ENCODE data around the gene GALNTL6. TPM values are rescaled to one million over a fixed set of nuclear protein-coding genes. Genes with fewer than 3 reads are reported as not detected.

The GALNTL6 gene
- total RNA-seq, 2 experiments from 2014 or later, result not detected

DNA sequence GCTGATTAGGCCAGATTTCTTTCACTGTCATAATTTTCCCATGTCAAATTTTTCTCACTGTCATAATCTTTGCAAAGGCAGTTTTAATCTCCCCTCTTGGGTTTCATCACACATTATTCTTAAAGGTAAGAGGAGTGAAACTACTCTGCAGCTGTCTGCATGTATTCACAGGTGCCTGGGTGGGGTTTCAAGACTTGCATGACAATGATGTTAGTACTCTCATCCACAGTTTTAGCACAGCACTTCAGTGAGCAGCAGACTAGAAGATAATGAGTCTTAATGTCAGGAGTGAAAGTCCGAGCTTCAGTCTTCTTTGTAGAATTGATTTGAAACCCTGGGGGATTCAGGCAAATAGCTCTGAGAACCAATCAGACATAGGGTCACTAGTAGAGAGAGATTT, 1172.9 kb downstream of the GALNTL6 start:
- Mint-ChIP-seq H3K4me3 (no peak overlapping the region), H3K4me1 (ENCODE audit: low read depth) (no peaks in the 10 kb centered on the region), H3K27ac (no peak overlapping the region), H3K27me3 (ENCODE audit: low read depth) (no peaks in the 10 kb centered on the region), H3K36me3 (ENCODE audit: low read depth) (no peaks in the 10 kb centered on the region), H3K9me3 (peaks cover 9% of the 10 kb centered on the region)
- intact Hi-C loops (cut with micrococcal nuclease), result no loop called here
- CTCF ChIA-PET, result interaction anchor here (1.2 kb wide), 1 partner anchor 28 kb away, joined by 3 read pairs; no protein-coding TSS in a partner anchor
- DNase-seq, result no peak

DNA sequence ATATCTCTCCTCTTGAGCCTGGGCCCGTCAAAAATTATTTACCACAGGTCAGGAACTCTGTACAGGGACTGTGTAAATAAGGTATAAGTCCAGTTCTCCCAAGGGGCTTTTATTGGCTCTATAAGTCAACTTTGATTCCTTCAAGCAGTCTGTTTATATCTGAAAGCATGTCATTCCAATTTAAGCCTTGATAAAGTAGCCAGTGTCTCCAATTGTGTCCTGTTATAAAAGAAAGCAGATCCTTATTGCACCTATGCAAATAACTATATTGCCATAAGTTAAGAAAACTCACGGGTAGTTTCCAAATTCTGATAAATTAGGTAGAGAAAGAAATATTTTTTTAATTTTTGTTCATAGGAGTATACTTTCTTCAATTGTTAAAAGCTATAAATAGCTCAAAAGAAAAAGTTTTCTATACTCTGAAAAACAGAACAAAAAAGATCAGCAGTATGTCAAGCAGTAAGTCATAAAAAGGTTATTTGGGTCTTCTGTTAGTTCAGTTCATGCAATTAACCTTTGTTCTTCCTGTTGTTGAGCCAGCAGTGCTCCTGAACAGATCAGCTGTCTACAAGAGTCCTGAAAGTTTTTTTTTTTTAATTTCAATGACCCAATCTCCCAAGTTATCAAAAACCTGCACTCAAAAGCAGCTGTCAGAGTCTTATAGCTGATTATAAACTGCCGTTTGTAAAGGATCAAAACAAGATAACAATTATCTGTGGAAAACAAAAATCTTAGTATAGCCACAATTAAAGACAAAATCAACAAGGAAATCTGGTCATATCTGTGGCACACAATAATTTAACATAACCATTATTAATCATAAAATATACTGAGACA, 1177.0 kb downstream of the GALNTL6 start:
- H3K4me1 Mint-ChIP-seq (ENCODE audit: low read depth), result no peaks in the 10 kb centered on the region
- H3K36me3 Mint-ChIP-seq (ENCODE audit: low read depth), result no peaks in the 10 kb centered on the region
- H3K9me3 Mint-ChIP-seq, result peaks cover 9% of the 10 kb centered on the region
- H3K27me3 Mint-ChIP-seq (ENCODE audit: low read depth), result peaks cover 6% of the 10 kb centered on the region
- CTCF ChIA-PET, result no interaction called here
- DNase-seq, result no peak
- intact Hi-C loops (cut with micrococcal nuclease), result no loop called here
- no peak overlapping the region for H3K27ac Mint-ChIP-seq
- no peak overlapping the region for H3K4me3 Mint-ChIP-seq

DNA sequence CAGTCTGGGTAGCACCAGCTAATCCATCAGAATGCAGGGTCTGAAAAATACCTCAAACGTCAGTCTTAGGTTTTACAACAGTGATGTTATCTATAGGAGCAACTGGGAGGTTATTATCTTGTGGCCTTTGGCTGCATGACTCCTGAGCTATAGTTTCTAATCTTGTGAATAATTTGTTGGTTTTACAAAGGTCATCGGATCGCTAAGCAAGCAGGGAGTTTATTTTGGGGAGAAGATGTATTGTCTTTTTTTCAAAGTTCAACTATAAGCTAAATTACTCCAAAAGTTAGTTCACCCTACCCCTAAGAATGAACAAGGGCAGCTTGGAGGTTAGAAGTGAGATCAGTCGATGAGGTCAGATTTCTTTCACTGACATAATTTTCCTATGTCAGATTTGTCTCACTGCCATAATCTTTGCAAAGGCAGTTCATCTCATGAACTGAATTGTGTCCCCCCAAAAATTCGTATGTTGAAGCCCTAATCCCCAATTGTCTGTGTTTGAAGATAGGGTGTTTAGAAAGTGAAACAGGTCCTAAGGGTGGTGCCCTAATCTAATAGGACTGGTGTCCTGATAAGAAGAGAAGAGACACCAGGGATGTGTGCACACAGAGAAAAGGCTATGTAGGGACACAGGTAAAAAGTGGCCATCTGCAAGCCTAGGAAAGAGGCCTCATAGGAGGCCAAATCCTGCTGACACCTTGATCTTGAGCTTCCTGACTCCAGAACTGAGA, 1179.6 kb downstream of the GALNTL6 start:
- CTCF ChIA-PET, result interaction anchor here (0.7 to 1.2 kb wide), 3 partner anchors 20 to 309 kb away, joined by 3 to 8 read pairs (median 5); no protein-coding TSS in a partner anchor
- Mint-ChIP-seq H3K27ac (no peak overlapping the region), H3K4me3 (no peak overlapping the region), H3K4me1 (ENCODE audit: low read depth) (no peaks in the 10 kb centered on the region), H3K9me3 (peaks cover 9% of the 10 kb centered on the region), H3K36me3 (ENCODE audit: low read depth) (no peaks in the 10 kb centered on the region), H3K27me3 (ENCODE audit: low read depth) (peaks cover 9% of the 10 kb centered on the region)
- intact Hi-C loops (cut with micrococcal nuclease), result no loop called here
- DNase-seq, result no peak

DNA sequence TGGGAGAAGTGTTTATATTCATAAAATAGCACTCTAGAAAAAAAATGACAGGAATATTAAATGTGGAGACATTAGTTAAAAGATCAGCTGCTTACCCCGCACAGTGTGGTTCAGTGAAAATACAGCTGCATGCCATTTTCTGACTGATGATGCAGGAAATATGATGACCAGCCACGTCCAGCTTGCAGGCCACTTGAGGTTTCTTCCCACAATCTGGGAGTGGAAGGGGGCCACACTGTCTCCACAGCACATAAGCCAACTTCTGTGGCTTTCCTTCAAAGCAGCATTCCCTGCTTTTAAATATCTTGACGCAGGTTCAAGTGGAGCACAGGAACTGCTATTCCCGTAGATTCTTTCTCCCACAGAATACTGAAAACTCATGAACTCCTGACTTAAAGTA, 1182.0 kb downstream of the GALNTL6 start:
- CTCF ChIA-PET, result interaction anchor here (0.8 to 1.1 kb wide), 3 partner anchors 19 to 306 kb away, joined by 3 read pairs; no protein-coding TSS in a partner anchor
- Mint-ChIP-seq H3K27me3 (ENCODE audit: low read depth) (peaks cover 9% of the 10 kb centered on the region), H3K4me1 (ENCODE audit: low read depth) (no peaks in the 10 kb centered on the region), H3K27ac (no peak overlapping the region), H3K9me3 (no peaks in the 10 kb centered on the region), H3K36me3 (ENCODE audit: low read depth) (no peaks in the 10 kb centered on the region), H3K4me3 (no peak overlapping the region)
- DNase-seq, result no peak
- intact Hi-C loops (cut with micrococcal nuclease), result no loop called here

DNA sequence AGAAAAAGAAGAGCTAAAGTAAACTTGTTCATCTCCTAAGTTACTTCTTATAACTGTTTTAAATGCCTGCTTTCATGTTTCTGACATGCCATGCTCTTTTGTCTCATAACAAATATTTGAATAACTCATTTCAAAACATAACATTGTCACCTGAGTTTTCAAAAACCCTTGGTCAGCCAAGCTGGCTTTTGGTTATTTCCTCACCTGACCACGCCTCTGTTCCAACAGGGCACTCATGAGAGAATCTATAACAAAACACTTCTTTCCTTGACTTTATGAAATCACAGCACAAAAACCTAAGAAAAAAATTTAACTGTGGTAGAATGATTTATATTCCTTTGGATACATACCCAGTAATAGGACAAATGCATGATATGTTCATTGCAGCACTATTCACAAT, 1182.5 kb downstream of the GALNTL6 start:
- peaks cover 9% of the 10 kb centered on the region for H3K27me3 Mint-ChIP-seq (ENCODE audit: low read depth)
- H3K4me1 Mint-ChIP-seq (ENCODE audit: low read depth), result no peaks in the 10 kb centered on the region
- CTCF ChIA-PET, result interaction anchor here (1.0 to 1.1 kb wide), 2 partner anchors 18 to 306 kb away, joined by 3 read pairs; no protein-coding TSS in a partner anchor
- H3K27ac Mint-ChIP-seq, result no peak overlapping the region
- H3K4me3 Mint-ChIP-seq, result no peak overlapping the region
- no peaks in the 10 kb centered on the region for H3K36me3 Mint-ChIP-seq (ENCODE audit: low read depth)
- intact Hi-C loops (cut with micrococcal nuclease), result no loop called here
- no peaks in the 10 kb centered on the region for H3K9me3 Mint-ChIP-seq
- DNase-seq, result no peak

DNA sequence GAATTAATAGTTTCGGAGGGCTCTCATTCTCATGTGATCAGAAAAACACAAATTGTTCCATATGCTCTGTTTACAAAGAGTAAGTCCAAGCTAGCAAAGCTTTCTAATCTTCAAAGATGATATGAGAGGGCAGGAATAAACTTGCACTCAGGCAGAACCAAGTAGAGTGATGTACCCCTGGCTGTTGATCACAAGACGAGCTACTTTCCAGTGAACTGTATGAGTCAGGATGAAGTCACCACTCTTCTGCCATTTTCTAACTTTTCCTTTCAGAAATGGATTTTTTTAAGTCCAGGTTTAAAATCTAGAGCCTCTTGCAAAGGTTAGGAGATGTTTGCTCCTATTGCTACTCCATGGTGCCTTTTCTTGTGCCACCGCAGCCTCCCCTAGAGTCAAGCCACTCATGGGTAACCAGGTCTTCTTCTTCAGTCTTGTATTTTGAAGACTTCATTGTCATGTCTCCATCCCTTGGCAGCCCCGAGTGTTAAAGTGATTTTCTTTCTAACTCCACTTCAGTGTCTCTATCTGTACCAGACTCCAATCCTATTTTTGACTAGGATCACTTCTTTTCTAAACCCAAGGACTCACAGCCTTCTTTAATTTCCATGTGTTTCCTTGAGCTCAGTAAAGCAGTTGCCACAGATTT, 1183.5 kb downstream of the GALNTL6 start:
- intact Hi-C loops (cut with micrococcal nuclease), result no loop called here
- DNase-seq, result no peak
- CTCF ChIA-PET, result interaction anchor here (1.0 to 1.2 kb wide), 2 partner anchors 17 to 295 kb away, joined by 4 read pairs; no protein-coding TSS in a partner anchor
- Mint-ChIP-seq H3K27ac (no peak overlapping the region), H3K27me3 (ENCODE audit: low read depth) (peaks cover 9% of the 10 kb centered on the region), H3K4me1 (ENCODE audit: low read depth) (no peaks in the 10 kb centered on the region), H3K4me3 (no peak overlapping the region), H3K9me3 (no peaks in the 10 kb centered on the region), H3K36me3 (ENCODE audit: low read depth) (no peaks in the 10 kb centered on the region)

DNA sequence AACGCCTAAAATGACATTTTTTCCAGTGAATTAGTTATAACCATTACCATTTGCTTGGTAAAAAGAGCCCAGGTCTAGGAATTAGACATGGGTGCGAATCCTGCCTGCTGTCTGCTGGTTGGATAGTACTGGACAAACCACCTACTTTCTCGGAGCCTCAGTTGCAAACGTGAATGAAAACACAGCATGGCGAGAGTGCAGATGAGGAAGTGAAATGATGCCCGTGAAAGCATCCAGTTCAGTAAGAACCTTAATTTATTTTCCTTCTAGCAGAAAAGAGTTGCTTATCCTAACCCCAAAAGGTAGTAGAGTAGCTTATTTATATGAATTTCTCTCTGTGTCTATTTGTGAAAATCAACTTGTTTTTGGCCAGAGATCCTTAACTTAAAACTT, 1184.0 kb downstream of the GALNTL6 start:
- no peak for DNase-seq
- no peaks in the 10 kb centered on the region for H3K4me1 Mint-ChIP-seq (ENCODE audit: low read depth)
- peaks cover 6% of the 10 kb centered on the region for H3K27me3 Mint-ChIP-seq (ENCODE audit: low read depth)
- H3K9me3 Mint-ChIP-seq, result no peaks in the 10 kb centered on the region
- CTCF ChIA-PET, result interaction anchor here (1.0 to 1.2 kb wide), 2 partner anchors 16 to 295 kb away, joined by 4 read pairs; no protein-coding TSS in a partner anchor
- no peak overlapping the region for H3K27ac Mint-ChIP-seq
- no peaks in the 10 kb centered on the region for H3K36me3 Mint-ChIP-seq (ENCODE audit: low read depth)
- intact Hi-C loops (cut with micrococcal nuclease), result no loop called here
- H3K4me3 Mint-ChIP-seq, result no peak overlapping the region

DNA sequence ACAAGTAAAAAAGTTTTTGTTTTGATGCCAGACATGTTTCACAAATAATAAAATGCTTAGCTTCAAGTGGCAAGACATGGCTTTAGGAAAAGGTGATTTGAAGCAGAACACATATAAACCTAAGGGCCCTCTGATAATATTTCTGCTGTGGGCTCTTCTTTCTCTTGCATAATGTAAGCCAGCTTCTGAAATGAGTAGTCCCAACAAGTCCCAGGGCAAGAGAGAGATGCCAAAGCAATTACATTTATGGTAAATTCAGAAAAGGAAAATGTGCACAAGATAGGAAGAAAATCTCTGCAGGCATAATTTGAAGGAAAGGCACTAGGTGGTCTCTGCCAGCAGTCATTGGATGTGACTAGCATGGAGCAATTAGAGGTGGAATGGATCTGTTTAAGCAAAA, 1184.7 kb downstream of the GALNTL6 start:
- intact Hi-C loops (cut with micrococcal nuclease), result no loop called here
- Mint-ChIP-seq H3K36me3 (ENCODE audit: low read depth) (no peaks in the 10 kb centered on the region), H3K27me3 (ENCODE audit: low read depth) (peaks cover 6% of the 10 kb centered on the region), H3K27ac (no peak overlapping the region), H3K4me3 (no peak overlapping the region), H3K4me1 (ENCODE audit: low read depth) (no peaks in the 10 kb centered on the region), H3K9me3 (no peaks in the 10 kb centered on the region)
- CTCF ChIA-PET, result interaction anchor here (1.2 kb wide), 1 partner anchor 294 kb away, joined by 4 read pairs; no protein-coding TSS in a partner anchor
- no peak for DNase-seq

DNA sequence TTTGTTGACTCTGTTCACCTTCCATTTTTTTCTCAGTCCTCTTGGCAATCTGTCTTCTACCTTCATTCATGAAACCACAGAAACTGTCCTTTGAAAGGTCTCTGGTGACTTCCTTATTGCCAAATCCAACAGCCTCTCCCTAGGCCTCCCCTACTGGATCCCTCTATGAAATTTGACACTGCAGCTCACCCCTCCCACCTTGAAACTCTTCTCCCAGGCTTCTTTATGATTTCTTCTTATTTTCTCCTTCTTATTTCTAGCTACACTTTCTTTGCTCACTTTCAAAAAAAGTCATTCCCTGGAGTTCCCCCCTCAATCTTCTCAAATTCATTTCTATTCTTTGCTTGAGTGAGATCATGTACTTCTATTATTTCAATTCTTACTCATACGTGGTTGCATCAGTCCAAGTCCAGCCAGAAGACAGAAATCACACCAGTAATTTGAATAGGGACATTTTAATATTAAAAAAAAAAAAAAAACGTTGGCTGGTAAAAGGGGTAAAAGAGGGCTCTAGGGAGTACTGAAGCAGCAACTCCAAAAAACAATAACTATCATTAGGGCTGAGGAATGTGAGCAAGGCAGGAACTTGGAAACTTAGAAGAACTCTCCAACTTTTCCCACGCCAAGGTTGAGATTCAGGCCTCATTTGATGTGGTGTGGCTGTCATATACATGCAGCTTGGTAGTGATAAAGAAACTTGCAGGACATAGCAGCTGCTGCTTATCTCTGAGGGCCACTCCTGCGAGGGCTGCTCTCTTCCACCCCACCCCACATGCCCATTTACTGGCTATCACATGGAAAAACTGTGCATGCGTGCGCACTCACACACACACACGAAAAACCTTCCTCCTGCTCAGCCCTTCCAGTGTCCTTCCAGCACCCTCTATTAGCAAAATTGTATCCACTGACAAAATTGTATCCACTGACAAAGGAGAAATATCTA, 1185.6 kb downstream of the GALNTL6 start:
- CTCF ChIA-PET, result no interaction called here

DNA sequence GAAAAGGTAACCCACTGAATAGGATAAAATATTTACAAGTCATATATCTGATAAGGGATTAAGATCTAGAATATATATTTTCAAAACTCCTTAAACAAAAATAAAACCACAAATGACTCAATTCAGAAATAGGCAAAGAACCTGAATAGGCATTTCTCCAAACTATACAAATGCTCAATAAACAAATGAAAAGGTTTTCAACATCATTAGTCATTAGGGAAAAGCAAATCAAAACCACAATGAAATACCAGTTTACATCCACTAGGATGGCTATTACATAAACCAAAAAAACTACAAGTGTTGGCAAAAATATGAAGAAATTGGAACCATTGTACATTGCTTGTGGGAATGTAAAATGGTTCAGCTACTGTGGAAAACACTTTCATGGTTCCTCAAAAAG, 1188.4 kb downstream of the GALNTL6 start:
- Mint-ChIP-seq H3K9me3 (no peaks in the 10 kb centered on the region), H3K27ac (no peak overlapping the region), H3K4me3 (no peak overlapping the region), H3K36me3 (ENCODE audit: low read depth) (no peaks in the 10 kb centered on the region), H3K27me3 (ENCODE audit: low read depth) (no peaks in the 10 kb centered on the region), H3K4me1 (ENCODE audit: low read depth) (no peaks in the 10 kb centered on the region)
- intact Hi-C loops (cut with micrococcal nuclease), result no loop called here
- DNase-seq, result no peak
- CTCF ChIA-PET, result no interaction called here

More for the DNA sequence above, 1185.6 kb downstream of the GALNTL6 start:
- Mint-ChIP-seq H3K27me3 (ENCODE audit: low read depth) (peaks cover 6% of the 10 kb centered on the region), H3K27ac (no peak overlapping the region), H3K36me3 (ENCODE audit: low read depth) (no peaks in the 10 kb centered on the region), H3K4me3 (no peak overlapping the region), H3K9me3 (no peaks in the 10 kb centered on the region), H3K4me1 (ENCODE audit: low read depth) (no peaks in the 10 kb centered on the region)
- DNase-seq, result no peak
- intact Hi-C loops (cut with micrococcal nuclease), result no loop called here

DNA sequence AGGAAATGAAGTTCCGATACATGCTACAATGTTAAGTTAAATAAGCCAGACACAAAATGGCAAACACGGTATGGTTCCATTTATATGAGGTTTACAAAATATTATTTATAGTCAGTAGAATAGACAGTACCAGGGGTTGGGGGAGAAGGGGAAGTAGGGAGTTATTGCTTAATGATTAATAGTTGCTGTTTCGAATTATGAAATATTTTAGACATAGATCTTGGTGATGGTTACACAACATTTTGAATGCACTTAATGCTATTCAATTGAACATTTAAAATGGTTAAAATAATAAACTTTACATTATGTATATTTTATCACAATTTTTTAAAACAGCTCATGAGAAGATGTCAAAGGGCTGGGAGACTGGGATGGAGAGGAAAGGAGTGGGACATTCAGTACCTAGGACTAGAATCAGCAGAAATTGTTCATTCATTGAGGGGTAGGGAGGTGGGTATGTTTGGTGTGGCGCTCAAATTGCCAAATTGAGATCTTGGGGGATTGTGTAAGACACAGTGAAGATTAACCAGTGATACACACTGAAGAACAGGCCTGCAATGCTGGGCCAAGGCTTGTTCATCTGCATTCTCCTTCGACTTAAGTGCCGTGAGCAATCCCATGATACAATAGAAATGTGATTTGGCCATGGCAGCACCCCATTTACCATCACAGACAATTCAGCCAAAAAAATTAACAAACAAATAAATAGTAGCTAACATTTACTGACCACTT, 1189.8 kb downstream of the GALNTL6 start:
- H3K4me1 Mint-ChIP-seq (ENCODE audit: low read depth), result no peaks in the 10 kb centered on the region
- no peaks in the 10 kb centered on the region for H3K27me3 Mint-ChIP-seq (ENCODE audit: low read depth)
- intact Hi-C loops (cut with micrococcal nuclease), result no loop called here
- no peak overlapping the region for H3K27ac Mint-ChIP-seq
- no peak overlapping the region for H3K4me3 Mint-ChIP-seq
- CTCF ChIA-PET, result no interaction called here
- H3K9me3 Mint-ChIP-seq, result no peaks in the 10 kb centered on the region
- H3K36me3 Mint-ChIP-seq (ENCODE audit: low read depth), result no peaks in the 10 kb centered on the region
- no peak for DNase-seq
